HepG2 (cell line): Measurements from ENCODE around the gene WSB2. TPM values are rescaled to one million over a fixed set of nuclear protein-coding genes. Genes with fewer than 3 reads are reported as not detected.

Experiments
- ARID4A ChIP-seq: sonication (generic); formaldehyde crosslinking; IDR thresholded peaks from 2 replicates; pipeline ENCODE4 v1.5.0; 2020; ENCODE audit warnings: mild to moderate bottlenecking, missing genetic modification reagents, borderline replicate concordance
- FOSL1 ChIP-seq: sonication (generic); formaldehyde crosslinking; IDR thresholded peaks from 2 replicates; pipeline ENCODE4 v1.9.0; 2021; ENCODE audit warnings: missing genetic modification reagents, borderline replicate concordance
- HOXA3 ChIP-seq: sonication (generic); formaldehyde crosslinking; IDR thresholded peaks from 2 replicates; pipeline ENCODE4 v1.5.0; 2020; ENCODE audit warnings: missing genetic modification reagents
- KDM3A ChIP-seq: IDR thresholded peaks from 2 replicates; pipeline ENCODE4 v1.6.1; 2018; ENCODE audit warnings: low read depth, missing compliant biosample characterization
- MXD3 ChIP-seq: IDR thresholded peaks from 2 replicates; pipeline ENCODE4 v1.6.1; 2016; ENCODE audit warnings: mild to moderate bottlenecking, missing biosample characterization, missing genetic modification reagents
- SP4 ChIP-seq: sonication (generic); formaldehyde crosslinking; IDR thresholded peaks from 2 replicates; pipeline ENCODE4 v1.8.1; 2023; ENCODE audit warnings: mild to moderate bottlenecking, missing genetic modification reagents
- ZBTB38 ChIP-seq: sonication (generic); formaldehyde crosslinking; IDR thresholded peaks from 2 replicates; pipeline ENCODE4 v1.5.1; 2020; ENCODE audit warnings: mild to moderate bottlenecking, missing genetic modification reagents
- ZFP36L2 ChIP-seq: sonication (generic); formaldehyde crosslinking; IDR thresholded peaks from 2 replicates; pipeline ENCODE4 v1.4.0; 2020; ENCODE audit warnings: missing genetic modification reagents
- ZNF501 ChIP-seq: sonication (generic); formaldehyde crosslinking; IDR thresholded peaks from 2 replicates; pipeline ENCODE4 v1.5.1; 2020; ENCODE audit warnings: mild to moderate bottlenecking, moderate library complexity, missing genetic modification reagents
- ZNF670 ChIP-seq: sonication (generic); formaldehyde crosslinking; IDR thresholded peaks from 2 replicates; pipeline ENCODE4 v1.8.0; 2022; ENCODE audit warnings: mild to moderate bottlenecking, missing genetic modification reagents, borderline replicate concordance
- ZNF7 ChIP-seq: IDR thresholded peaks from 2 replicates; pipeline ENCODE4 v1.6.1; 2016; ENCODE audit warnings: missing biosample characterization, missing genetic modification reagents
- ZNF788 ChIP-seq: sonication (generic); formaldehyde crosslinking; IDR thresholded peaks from 2 replicates; pipeline ENCODE4 v1.5.0; 2020; ENCODE audit warnings: mild to moderate bottlenecking, missing genetic modification reagents, borderline replicate concordance
- polyA plus RNA-seq, 8 experiments: library from polyadenylated mRNA; depleted of rRNA in 3 of 8; stranded (reverse) in 7 of 8; unstranded in 1 of 8; fragments of >200 nt; fragmentation: Illumina TruSeq in 4 of 8; extraction: Trizol in 4 of 8; gene quantifications; 2 replicates each; pipeline versions ENCODE4 v1.2.1 to v1.2.3, GENCODE V29; 2011 to 2016; ENCODE audit warnings: low read depth in 4 of 8, missing spikeins in 1 of 8, mixed read lengths in 1 of 8; ENCODE audit not compliant: insufficient read depth in 1 of 8
- total RNA-seq, 5 experiments: library from RNA; depleted of rRNA; stranded (reverse); fragments of >200 nt; fragmentation: Illumina TruSeq; extraction: Trizol; gene quantifications; 2 replicates each; pipeline ENCODE4 v1.2.3, GENCODE V29; 2016; ENCODE audit warnings: low read depth in 1 of 5
- TF ChIP-seq, protein P1 (sequence below): IDR thresholded peaks from 2 replicates; pipeline ENCODE4 v1.6.1; 2016; ENCODE audit warnings: low read depth, missing genetic modification reagents, missing compliant biosample characterization
- TF ChIP-seq, protein P2 (sequence below): IDR thresholded peaks from 2 replicates; pipeline ENCODE4 v1.6.1; 2016; ENCODE audit warnings: control low read depth
- TF ChIP-seq, protein P3 (sequence below): IDR thresholded peaks from 2 replicates; pipeline ENCODE4 v1.6.1; 2012; ENCODE audit warnings: inconsistent platforms
- TF ChIP-seq, protein P4 (sequence below): sonication (generic); formaldehyde crosslinking; IDR thresholded peaks from 2 replicates; pipeline ENCODE4 v1.8.1; 2023; ENCODE audit warnings: mild to moderate bottlenecking, moderate library complexity, missing genetic modification reagents

The WSB2 gene
- total and polyA plus RNA-seq, 2 of the 13 experiments (the other 11 are each of a cell fraction or from before 2014, with no cell fraction given) = 31.0 to 82.8 TPM

DNA sequence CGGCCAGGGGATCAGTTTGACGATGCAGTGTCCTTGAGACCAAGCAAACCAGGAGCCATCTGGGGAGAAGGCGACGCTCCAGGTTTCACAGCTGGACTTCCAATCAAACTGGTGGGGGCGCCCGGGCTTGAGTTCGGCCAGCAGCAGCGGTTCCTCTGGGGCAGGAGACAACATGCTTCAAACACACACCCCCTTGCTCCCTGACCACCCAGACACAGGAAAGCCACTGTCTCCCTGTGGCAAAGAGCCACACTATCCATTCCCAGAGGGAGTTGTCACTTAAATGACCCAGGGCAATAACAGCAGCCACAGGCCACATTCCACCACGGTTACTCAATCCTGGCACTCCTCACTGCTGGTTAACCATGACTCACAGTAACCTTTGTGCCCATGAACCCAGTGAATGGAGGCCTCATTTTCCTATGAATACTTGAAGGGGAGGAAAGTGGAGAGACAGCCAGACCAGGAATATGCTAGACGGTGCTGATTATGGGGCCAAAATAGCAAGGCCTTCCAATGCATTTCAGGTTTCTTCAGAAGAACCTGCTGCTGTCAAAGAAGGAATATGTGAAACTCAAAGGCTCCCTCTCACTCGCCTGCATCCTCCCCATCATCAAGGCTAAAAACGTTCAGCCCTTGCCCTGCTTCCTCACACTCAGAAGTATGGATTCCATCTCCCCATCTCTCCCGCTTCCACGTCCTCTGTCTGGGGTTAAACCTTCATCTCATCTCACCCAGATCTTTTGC, 8.5 kb downstream of the WSB2 start (continued):
- TF ChIP-seq MXD3 (no peak; the same call in 1 of the 2 replicates), ZNF670 (0 out of 2 replicates have a peak, but pooled peaks have one; percentile 59), ZNF788 (CRISPR knock-in tag) (peak; percentile 76; the same call in 1 of the 2 replicates), ARID4A (peak; percentile 78; the same call in 1 of the 2 replicates), ZBTB38 (CRISPR knock-in tag) (peak; percentile 84), ZNF501 (CRISPR knock-in tag) (0 out of 2 replicates have a peak, but pooled peaks have one; percentile 15), ZNF7 (CRISPR knock-in tag) (no peak), KDM3A (CRISPR knock-in tag) (peak; percentile 65; the same call in 1 of the 2 replicates), HOXA3 (peak; percentile 92), SP4 (peak; percentile 39; the same call in 1 of the 2 replicates), ZFP36L2 (CRISPR knock-in tag) (no peak; the same call in 1 of the 2 replicates), FOSL1 (peak; percentile 98)
- TF ChIP-seq, protein P1, sequence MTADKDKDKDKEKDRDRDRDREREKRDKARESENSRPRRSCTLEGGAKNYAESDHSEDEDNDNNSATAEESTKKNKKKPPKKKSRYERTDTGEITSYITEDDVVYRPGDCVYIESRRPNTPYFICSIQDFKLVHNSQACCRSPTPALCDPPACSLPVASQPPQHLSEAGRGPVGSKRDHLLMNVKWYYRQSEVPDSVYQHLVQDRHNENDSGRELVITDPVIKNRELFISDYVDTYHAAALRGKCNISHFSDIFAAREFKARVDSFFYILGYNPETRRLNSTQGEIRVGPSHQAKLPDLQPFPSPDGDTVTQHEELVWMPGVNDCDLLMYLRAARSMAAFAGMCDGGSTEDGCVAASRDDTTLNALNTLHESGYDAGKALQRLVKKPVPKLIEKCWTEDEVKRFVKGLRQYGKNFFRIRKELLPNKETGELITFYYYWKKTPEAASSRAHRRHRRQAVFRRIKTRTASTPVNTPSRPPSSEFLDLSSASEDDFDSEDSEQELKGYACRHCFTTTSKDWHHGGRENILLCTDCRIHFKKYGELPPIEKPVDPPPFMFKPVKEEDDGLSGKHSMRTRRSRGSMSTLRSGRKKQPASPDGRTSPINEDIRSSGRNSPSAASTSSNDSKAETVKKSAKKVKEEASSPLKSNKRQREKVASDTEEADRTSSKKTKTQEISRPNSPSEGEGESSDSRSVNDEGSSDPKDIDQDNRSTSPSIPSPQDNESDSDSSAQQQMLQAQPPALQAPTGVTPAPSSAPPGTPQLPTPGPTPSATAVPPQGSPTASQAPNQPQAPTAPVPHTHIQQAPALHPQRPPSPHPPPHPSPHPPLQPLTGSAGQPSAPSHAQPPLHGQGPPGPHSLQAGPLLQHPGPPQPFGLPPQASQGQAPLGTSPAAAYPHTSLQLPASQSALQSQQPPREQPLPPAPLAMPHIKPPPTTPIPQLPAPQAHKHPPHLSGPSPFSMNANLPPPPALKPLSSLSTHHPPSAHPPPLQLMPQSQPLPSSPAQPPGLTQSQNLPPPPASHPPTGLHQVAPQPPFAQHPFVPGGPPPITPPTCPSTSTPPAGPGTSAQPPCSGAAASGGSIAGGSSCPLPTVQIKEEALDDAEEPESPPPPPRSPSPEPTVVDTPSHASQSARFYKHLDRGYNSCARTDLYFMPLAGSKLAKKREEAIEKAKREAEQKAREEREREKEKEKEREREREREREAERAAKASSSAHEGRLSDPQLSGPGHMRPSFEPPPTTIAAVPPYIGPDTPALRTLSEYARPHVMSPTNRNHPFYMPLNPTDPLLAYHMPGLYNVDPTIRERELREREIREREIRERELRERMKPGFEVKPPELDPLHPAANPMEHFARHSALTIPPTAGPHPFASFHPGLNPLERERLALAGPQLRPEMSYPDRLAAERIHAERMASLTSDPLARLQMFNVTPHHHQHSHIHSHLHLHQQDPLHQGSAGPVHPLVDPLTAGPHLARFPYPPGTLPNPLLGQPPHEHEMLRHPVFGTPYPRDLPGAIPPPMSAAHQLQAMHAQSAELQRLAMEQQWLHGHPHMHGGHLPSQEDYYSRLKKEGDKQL (CRISPR knock-in tag) = peak; percentile 50; the same call in 1 of the 2 replicates
- TF ChIP-seq, protein P2, sequence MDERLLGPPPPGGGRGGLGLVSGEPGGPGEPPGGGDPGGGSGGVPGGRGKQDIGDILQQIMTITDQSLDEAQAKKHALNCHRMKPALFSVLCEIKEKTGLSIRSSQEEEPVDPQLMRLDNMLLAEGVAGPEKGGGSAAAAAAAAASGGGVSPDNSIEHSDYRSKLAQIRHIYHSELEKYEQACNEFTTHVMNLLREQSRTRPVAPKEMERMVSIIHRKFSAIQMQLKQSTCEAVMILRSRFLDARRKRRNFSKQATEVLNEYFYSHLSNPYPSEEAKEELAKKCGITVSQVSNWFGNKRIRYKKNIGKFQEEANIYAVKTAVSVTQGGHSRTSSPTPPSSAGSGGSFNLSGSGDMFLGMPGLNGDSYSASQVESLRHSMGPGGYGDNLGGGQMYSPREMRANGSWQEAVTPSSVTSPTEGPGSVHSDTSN (CRISPR knock-in tag) = peak; percentile 49; the same call in 1 of the 2 replicates
- TF ChIP-seq, protein P3, sequence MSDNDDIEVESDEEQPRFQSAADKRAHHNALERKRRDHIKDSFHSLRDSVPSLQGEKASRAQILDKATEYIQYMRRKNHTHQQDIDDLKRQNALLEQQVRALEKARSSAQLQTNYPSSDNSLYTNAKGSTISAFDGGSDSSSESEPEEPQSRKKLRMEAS = peak; percentile 75
- TF ChIP-seq, protein P4, sequence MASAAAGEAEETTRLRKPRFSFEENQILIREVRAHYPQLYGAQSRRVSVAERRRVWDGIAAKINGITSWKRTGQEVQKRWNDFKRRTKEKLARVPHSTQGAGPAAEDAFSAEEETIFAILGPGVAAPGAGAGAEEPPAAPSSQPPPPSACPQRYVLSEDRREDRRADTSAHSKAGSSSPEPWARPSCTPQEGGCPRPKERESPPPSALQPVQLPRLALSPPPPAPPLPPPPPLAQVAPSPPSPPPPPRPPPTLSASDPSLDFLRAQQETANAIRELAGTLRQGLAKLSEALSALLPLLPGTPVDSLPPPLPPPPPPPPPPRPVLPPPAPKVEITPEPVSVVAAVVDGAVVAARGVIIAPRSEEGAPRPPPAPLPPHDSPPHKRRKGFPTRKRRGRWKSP (CRISPR knock-in tag) = peak; percentile 77; the same call in 1 of the 2 replicates
